Fibroblast of pulmonary artery (primary cell): ENCODE measurements around the gene PLCXD3.
A peak's percentile ranks its signal among the peaks of the same experiment; 100 is the strongest.

Source experiments
- DNase-seq: peaks from one replicate; pipeline ENCODE4 v3.0.0-alpha.2; 2010; ENCODE audit warnings: low read depth
- H3K4me3 ChIP-seq: replicated peaks from 2 replicates; pipeline ENCODE4 v1.5.1; 2011; ENCODE audit warnings: low read depth, mild to moderate bottlenecking, control low read depth, low read length, moderate library complexity
- CTCF ChIP-seq: IDR thresholded peaks from 2 replicates; pipeline ENCODE4 v1.5.1; 2011; ENCODE audit warnings: mild to moderate bottlenecking, control low read depth, low read length, inconsistent platforms; ENCODE audit errors: missing control alignments

PLCXD3 gene

GRCh38 chr5:41459557-41459956 is 50.8 kb downstream of the PLCXD3 start:
- no peak for TF ChIP-seq CTCF
- DNase-seq = no peak
- no peak overlapping the region for H3K4me3 ChIP-seq

- H3K4me3 ChIP-seq = no peak overlapping the region
- no peak for TF ChIP-seq CTCF
- DNase-seq = no peak
These were observed 53.3 kb downstream of the PLCXD3 start for GRCh38 chr5:41457094-41457493.

- no peak for DNase-seq
These were observed 57.9 kb downstream of the PLCXD3 start for GRCh38 chr5:41452506-41452905.

GRCh38 chr5:41447650-41448510 is 62.5 kb downstream of the PLCXD3 start:
- H3K4me3 ChIP-seq = no peak overlapping the region
- no peak for DNase-seq
- TF ChIP-seq CTCF = no peak

More at GRCh38 chr5:41452506-41452905, 57.9 kb downstream of the PLCXD3 start:
- no peak for TF ChIP-seq CTCF
- no peak overlapping the region for H3K4me3 ChIP-seq

GRCh38 chr5:41445937-41446563 is 64.4 kb downstream of the PLCXD3 start:
- no peak for TF ChIP-seq CTCF
- H3K4me3 ChIP-seq = no peak overlapping the region
- DNase-seq = peak; percentile 72

- DNase-seq = no peak
- H3K4me3 ChIP-seq = no peak overlapping the region
- no peak for TF ChIP-seq CTCF
These were observed 75.1 kb downstream of the PLCXD3 start for GRCh38 chr5:41435276-41435675.
